Fibroblast of peridontal ligament (primary cell): ENCODE measurements around the gene ADCY7.

Experiments used
- DNase-seq: peaks from one replicate; pipeline ENCODE4 v3.0.0-alpha.2; 2010; ENCODE audit errors: extremely low read depth

The ADCY7 gene

GRCh38 chr16:50298591-50299507 lies 32.5 kb downstream of the ADCY7 start:
- DNase-seq = no peak

- DNase-seq = no peak
Observed at GRCh38 chr16:50299508-50300105, 33.3 kb downstream of the ADCY7 start.

- no peak for DNase-seq
Observed at GRCh38 chr16:50300942-50301625, 34.7 kb downstream of the ADCY7 start.

GRCh38 chr16:50301626-50302471 lies 35.5 kb downstream of the ADCY7 start:
- DNase-seq = peak; percentile 28

- no peak for DNase-seq
Observed at GRCh38 chr16:50302472-50303005, 36.2 kb downstream of the ADCY7 start.

GRCh38 chr16:50303041-50303604 lies 36.8 kb downstream of the ADCY7 start:
- no peak for DNase-seq

GRCh38 chr16:50303605-50304466 lies 37.5 kb downstream of the ADCY7 start:
- no peak for DNase-seq

GRCh38 chr16:50304467-50305440 lies 38.4 kb downstream of the ADCY7 start:
- no peak for DNase-seq

- DNase-seq = no peak
Observed at GRCh38 chr16:50305441-50306061, 39.2 kb downstream of the ADCY7 start.

- no peak for DNase-seq
Observed at GRCh38 chr16:50306287-50306686, 39.9 kb downstream of the ADCY7 start.

- DNase-seq = no peak
Observed at GRCh38 chr16:50308237-50308965, 42.0 kb downstream of the ADCY7 start.

- DNase-seq = no peak
Observed at GRCh38 chr16:50309156-50309526, 42.8 kb downstream of the ADCY7 start.

GRCh38 chr16:50309527-50310307 lies 43.4 kb downstream of the ADCY7 start:
- DNase-seq = no peak

- DNase-seq = no peak
Observed at GRCh38 chr16:50310308-50311133, 44.2 kb downstream of the ADCY7 start.

GRCh38 chr16:50311134-50311528 lies 44.8 kb downstream of the ADCY7 start:
- DNase-seq = no peak

- no peak for DNase-seq
Observed at GRCh38 chr16:50311891-50312501, 45.6 kb downstream of the ADCY7 start.
